Cardiac fibroblast (primary cell): Measurements from ENCODE around the gene ZNFX1.
A peak's percentile ranks its signal among the peaks of the same experiment; 100 is the strongest.

Source experiments
- DNase-seq, 2 donors: peaks; one replicate each; pipeline versions ENCODE4 v3.0.0 to v3.0.0-alpha.2; 2010; ENCODE audit warnings: low read depth in 2 of 2
- H3K4me3 ChIP-seq, 2 donors: replicated peaks in 1 of 2; 1 replicate in 1 of 2; 2 replicates in 1 of 2; pipeline ENCODE4 v1.5.1; 2011; ENCODE audit warnings: low read depth in 2 of 2, low read length in 2 of 2, mild to moderate bottlenecking in 2 of 2, moderate library complexity in 1 of 2
- TF ChIP-seq, protein P1 (sequence below): IDR thresholded peaks from one replicate; pipeline ENCODE4 v1.5.1; 2011; ENCODE audit warnings: low read depth, mild to moderate bottlenecking, low read length, inconsistent platforms

ZNFX1 gene

DNA sequence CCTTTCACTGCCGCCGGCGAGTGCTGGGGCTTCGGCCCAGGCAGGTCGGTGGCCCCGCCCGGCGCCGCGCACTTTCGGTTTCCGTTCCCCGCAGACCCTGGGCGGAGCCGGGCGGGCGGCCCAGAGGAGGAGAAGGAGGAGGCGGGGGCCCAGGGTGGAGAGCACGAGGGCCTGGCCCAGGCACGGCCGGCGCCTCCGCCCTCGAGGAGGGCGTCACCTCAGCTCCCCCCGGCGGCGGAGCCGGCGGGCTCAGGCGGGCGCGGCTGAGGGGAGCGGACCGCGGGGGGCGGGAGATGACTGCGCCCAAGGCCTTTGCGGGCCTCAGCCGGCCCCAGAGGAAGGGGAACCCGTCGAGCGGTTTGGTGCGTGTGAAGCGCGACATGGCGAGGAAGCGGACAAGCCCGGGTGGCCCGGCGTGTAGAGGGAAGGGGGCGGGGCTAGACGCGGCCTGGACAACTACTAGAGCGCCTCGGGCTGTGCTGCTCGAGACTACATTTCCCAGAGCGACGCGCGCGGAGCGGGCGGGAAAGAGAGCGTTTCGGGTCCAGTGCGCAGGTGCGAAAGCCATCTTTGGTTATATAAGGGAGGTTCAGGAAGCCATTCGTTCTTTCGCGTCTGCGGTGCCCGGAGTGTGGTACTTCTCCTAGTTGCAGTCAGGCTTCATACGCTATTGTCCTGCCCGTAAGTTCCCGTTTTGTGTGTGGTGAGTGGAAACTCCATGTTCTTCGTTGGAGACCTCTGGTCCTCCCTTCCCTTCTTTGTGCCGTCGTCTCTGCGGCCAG lies at the start of gene ZNFX1:
Gene ZNFX1, minus strand, starts transcription at position 22 of the 782 bp plus-strand sequence. CDS start 2,218 bp downstream, outside the sequence.
- TF ChIP-seq, protein P1, sequence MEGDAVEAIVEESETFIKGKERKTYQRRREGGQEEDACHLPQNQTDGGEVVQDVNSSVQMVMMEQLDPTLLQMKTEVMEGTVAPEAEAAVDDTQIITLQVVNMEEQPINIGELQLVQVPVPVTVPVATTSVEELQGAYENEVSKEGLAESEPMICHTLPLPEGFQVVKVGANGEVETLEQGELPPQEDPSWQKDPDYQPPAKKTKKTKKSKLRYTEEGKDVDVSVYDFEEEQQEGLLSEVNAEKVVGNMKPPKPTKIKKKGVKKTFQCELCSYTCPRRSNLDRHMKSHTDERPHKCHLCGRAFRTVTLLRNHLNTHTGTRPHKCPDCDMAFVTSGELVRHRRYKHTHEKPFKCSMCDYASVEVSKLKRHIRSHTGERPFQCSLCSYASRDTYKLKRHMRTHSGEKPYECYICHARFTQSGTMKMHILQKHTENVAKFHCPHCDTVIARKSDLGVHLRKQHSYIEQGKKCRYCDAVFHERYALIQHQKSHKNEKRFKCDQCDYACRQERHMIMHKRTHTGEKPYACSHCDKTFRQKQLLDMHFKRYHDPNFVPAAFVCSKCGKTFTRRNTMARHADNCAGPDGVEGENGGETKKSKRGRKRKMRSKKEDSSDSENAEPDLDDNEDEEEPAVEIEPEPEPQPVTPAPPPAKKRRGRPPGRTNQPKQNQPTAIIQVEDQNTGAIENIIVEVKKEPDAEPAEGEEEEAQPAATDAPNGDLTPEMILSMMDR = no peak
- DNase-seq = peak; percentile 98

DNA sequence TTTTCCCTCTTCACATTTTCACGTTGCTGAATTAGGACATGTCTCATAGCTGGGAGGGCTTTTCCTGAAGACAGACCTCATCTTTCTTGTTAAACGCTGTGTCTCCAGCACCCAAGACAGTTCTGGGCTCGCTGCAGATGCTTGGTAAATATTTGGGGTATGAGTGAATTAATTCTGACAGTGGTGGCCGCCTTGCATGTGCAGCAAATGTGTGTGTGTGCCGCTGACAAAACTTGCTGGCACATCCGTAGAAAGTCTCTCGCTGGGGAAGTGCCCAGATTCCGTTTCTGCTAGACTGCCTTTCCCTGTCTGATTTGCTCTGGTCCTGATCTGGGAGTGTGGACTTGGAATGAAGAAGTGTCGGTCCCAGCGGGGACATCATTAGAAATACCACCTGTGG lies 48.2 kb upstream of the ZNFX1 start:
- DNase-seq = peak; percentile 19 to 46
- H3K4me3 ChIP-seq = no peak overlapping the region
- TF ChIP-seq, protein P1 = no peak

More for the DNA sequence above, at the start of gene ZNFX1:
- H3K4me3 ChIP-seq = peak within 1 kb of the TSS; percentile 94 to 99

DNA sequence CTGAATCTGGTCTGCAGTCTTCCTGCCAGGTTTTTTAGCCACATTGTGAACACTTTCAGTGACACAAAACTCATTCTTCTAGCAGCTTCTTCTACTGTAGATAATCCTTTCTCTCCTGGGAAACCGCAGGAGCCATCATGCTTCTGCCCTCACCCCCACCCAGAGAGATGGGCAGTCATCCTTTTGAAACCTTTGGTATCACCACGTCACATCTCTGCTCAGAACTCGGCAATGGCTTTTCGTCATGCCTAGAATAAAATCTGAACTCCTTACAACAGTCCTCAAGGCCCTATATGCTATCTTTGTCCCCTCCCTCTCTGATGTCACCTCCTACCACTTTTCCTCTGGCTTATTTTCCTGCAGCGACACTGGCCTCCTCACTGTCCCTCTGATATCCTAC lies 46.4 kb upstream of the ZNFX1 start:
- TF ChIP-seq, protein P1 = no peak
- no peak for DNase-seq
- H3K4me3 ChIP-seq = no peak overlapping the region

DNA sequence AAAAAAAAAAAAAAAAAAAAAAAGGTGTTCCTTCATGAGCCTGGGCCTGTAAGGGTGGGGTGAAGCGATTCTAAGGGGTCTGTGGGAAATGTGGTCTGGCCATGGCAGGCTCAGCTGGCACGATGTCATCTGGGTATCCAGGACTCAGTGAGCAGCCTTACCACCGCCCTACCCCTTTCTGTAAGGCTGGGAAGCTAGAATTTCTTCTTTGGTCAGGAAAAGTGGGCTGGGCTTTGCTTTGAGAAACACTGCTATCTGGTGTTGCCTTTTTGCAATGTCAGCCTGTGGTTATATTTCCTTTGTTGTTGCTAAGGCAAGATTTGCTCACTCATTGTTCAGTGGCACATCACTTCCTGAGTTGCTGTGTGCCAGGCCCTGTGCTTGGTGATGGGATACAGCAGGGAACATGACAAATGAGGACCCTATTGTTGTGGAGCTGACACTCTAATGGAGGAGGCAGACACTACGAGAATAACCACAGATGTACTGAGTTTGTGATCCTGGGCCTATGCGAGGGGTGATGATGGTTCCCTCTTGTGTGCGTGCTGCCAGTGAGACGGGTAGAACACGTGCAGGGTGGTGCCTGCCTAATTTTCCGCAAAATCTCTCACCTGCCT lies 45.9 kb upstream of the ZNFX1 start:
- H3K4me3 ChIP-seq = no peak overlapping the region
- DNase-seq = peak; percentile 86 to 92
- TF ChIP-seq, protein P1 = peak; percentile 46

DNA sequence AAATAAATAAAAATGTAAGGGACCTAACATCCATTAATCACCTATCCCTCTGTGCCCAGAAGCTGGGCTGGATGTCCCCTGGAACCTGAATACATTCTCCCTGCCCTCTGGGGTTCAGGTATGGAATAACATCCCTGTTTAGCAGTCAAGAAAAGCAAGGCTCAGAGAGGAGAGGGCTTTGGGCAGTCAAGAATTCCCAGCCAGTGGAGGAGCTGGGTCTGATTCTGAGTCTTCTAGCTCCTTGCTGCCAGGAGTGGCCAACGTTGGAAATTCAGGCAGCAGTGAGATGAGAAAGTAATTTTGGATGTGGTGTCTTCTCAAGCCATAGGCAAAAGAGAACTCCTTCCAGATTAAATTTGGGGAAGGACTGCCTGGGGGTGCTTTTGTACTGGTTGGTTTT lies 42.6 kb upstream of the ZNFX1 start:
- TF ChIP-seq, protein P1 = peak; percentile 52
- peak; percentile 58 to 75 for DNase-seq
- H3K4me3 ChIP-seq = no peak overlapping the region

DNA sequence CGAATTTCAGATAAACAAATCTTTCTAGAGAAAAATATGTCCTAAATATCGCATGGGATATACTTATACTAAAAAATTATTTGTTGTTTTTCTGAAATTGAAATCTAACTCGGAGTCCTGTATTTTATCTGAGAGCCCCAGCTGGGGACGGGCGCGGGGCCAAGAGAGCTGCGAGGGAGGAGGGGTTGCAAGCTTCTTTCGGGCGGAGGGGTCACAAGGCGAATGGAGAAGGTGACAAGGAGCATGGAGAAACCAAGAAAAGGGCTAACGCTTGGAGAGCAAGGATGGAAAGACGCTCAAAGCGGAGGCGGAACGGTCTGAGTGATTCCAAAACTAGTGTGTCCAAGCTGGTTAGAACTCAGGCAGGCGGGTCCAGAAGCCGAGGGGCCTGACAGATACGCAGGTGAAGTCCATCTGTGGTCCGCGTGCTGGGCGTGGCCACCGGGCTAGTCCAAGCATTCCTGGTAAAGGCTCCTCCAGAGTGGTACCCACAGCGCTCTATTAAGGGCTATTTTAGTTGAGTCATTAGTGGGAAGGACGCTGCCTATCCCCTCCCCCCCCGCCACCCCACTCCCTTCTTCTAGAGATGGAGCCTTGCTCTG lies 41.5 kb upstream of the ZNFX1 start:
- H3K4me3 ChIP-seq = no peak overlapping the region
- TF ChIP-seq, protein P1 = no peak
- DNase-seq = no peak
